Heart right ventricle (tissue), 16 donors: Measurements from ENCODE around the gene GNB1L. TPM values are rescaled to one million over a fixed set of nuclear protein-coding genes. Genes with fewer than 3 reads are reported as not detected.

Experiments used
- ATAC-seq, 8 donors: fragments of 200-7000 bp; cut with Tn5 transposase; one replicate each; pipeline ENCODE4 v1.9.1; 2020; ENCODE audit warnings: mild to moderate bottlenecking in 8 of 8, moderate library complexity in 8 of 8, moderate number of reproducible peaks in 1 of 8
- DNase-seq, 2 donors: peaks; one replicate each; pipeline ENCODE4 v3.0.0-alpha.2; 2020
- H3K27ac ChIP-seq, 10 donors: fragments of 200-600 bp; sonication (generic) in 2 of 10; one replicate each; pipeline versions ENCODE4 v1.5.0 to v1.8.0; 2020 to 2022; ENCODE audit warnings: mild to moderate bottlenecking in 3 of 10
- H3K27me3 ChIP-seq, 7 donors: fragments of 200-600 bp; one replicate each; pipeline ENCODE4 v1.8.0; 2021 to 2022; ENCODE audit warnings: mild to moderate bottlenecking in 2 of 7
- H3K36me3 ChIP-seq, 9 donors: fragments of 200-600 bp; sonication (generic) in 1 of 9; one replicate each; pipeline versions ENCODE4 v1.5.0 to v1.8.0; 2020 to 2022; ENCODE audit warnings: mild to moderate bottlenecking in 2 of 9
- H3K4me1 ChIP-seq, 9 donors: fragments of 200-600 bp; sonication (generic) in 1 of 9; one replicate each; pipeline versions ENCODE4 v1.5.0 to v1.8.0; 2020 to 2022; ENCODE audit warnings: mild to moderate bottlenecking in 4 of 9
- H3K4me3 ChIP-seq, 10 donors: fragments of 200-600 bp; sonication (generic) in 2 of 10; one replicate each; pipeline versions ENCODE4 v1.5.0 to v1.8.0; 2020 to 2022; ENCODE audit warnings: mild to moderate bottlenecking in 7 of 10, moderate library complexity in 2 of 10
- H3K9me3 ChIP-seq, 11 donors: fragments of 200-600 bp in 10 of 11; sonication (generic) in 2 of 11; one replicate each; pipeline versions ENCODE4 v1.5.0 to v1.8.0; 2013 to 2022; ENCODE audit warnings: mild to moderate bottlenecking in 2 of 11, control low read depth in 1 of 11, moderate library complexity in 1 of 11
- CTCF ChIP-seq, 9 donors: fragments of 200-600 bp; sonication (generic) in 2 of 9; IDR thresholded peaks; one replicate each; pipeline versions ENCODE4 v1.5.0 to v1.8.0; 2021 to 2022; ENCODE audit warnings: antibody characterized with exemption in 9 of 9, mild to moderate bottlenecking in 5 of 9, moderate library complexity in 1 of 9
- WGBS, 2 donors: extraction: QIAGEN DNeasy Blood & Tissue Kit; methylation state at CpG; one replicate each; pipeline ENCODE4 v1.1.7; 2013; ENCODE audit warnings: inconsistent platforms in 1 of 2; 5-methylcytosine and 5-hydroxymethylcytosine counted together
- intact Hi-C, 10 donors: fragments of 100-400 bp; cut with DNase I; formaldehyde crosslinking; loops; one replicate each; pipeline versions ENCODE4 v1.11.1 to v1.14.2; 2022
- polyA plus RNA-seq, 2 donors: library from polyadenylated mRNA; stranded (reverse); fragments of 200-250 nt; gene quantifications; one replicate each; pipeline ENCODE4 v1.2.3, GENCODE V29; 2013
- total RNA-seq, 10 donors: library from RNA; stranded (reverse); fragmentation: NEBNext Ultra II Directional in 3 of 10; extraction: Animal tissue kit (Norgen Biotek cat#: 25700) in 3 of 10; gene quantifications; one replicate each; pipeline versions ENCODE4 v1.2.1 to v1.2.4, GENCODE V29; 2021 to 2023
- donor health status: Arrhythmogenic right ventricular cardiomyopathy.
- donor health status: ischemic (EF 13 %, LVEDD 7.1; RV severe dilation, severe dysfunction).
- donor health status: healthy with polysubstance abuse.
- donor health status: DM: no; HTN: yes; CAD: no.
- donor health status: DM: no; HTN: no; CAD: no.
- donor health status: ischemic (EF 25% LVEDD 6.9; RV normal size, moderate dysfunction).
- donor health status: ischemic (EF 25% LVEDD 5.7; RV mildly dilated, moderate dysfunction).
- donor health status: healthy.
- donor health status: DM: yes; HTN: yes; CAD: no.
- donor health status: Ischemic cardiomyopathy.
- donor health status: ischemic (EF 35%, LVEDD 5.7; RV mildly dilated, moderate dysfunction).
- donor health status: nonischemic (EF 11% LVEDD 7.7; RV severe dilation, severe dysfunction).
- donor health status: DM: yes; HTN: yes; CAD: no.
- donor health status: PGD.
- donor health status: ischemic (EF 29% LVEDD 5.4; RV normal size, mild dysfunction).
- donor health status: nonischemic (EF 23%, LVEDD 6.1; RV moderate dilation, normal function).

Gene GNB1L
- total and polyA plus RNA-seq, 12 donors, result 0.76 to 9.3 (median 1.9) TPM

GRCh38 chr22:19784384-19785175 lies 70.1 kb downstream of the GNB1L start:
- Histone ChIP-seq H3K36me3 (peaks cover 0 to 7% (median 0%) of the 10 kb centered on the region in 9 donors), H3K4me3 (no peak overlapping the region), H3K9me3 (peaks cover 0 to 16% (median 0%) of the 10 kb centered on the region in 11 donors), H3K27me3 (peaks cover 0 to 43% (median 14%) of the 10 kb centered on the region in 7 donors), H3K27ac (no peak overlapping the region), H3K4me1 (peaks cover 0 to 6% (median 0%) of the 10 kb centered on the region in 9 donors)
- DNase-seq (peak in 1 of 2 donors; percentile 8), ATAC-seq (peak in 1 of 8 donors; percentile 13)
- 92 to 94% methylated on average over 33 of the region's 33 CpGs for WGBS, 2 donors
- no peak for TF ChIP-seq CTCF (IDR thresholded peaks at IDR 0.05)
- intact Hi-C loops, result no loop called here

- no peak overlapping the region for H3K27ac ChIP-seq
- intact Hi-C loops, result no loop called here
- H3K27me3 ChIP-seq, result peaks cover 0 to 51% (median 19%) of the 10 kb centered on the region in 7 donors
- H3K4me1 ChIP-seq, result peaks cover 0 to 6% (median 0%) of the 10 kb centered on the region in 9 donors
- H3K9me3 ChIP-seq, result peaks cover 0 to 16% (median 0%) of the 10 kb centered on the region in 11 donors
- H3K4me3 ChIP-seq, result no peak overlapping the region
- peaks cover 0 to 6% (median 0%) of the 10 kb centered on the region in 9 donors for H3K36me3 ChIP-seq
- DNase-seq (peak in 1 of 2 donors; percentile 8), ATAC-seq (no peak)
- no peak for TF ChIP-seq CTCF (IDR thresholded peaks at IDR 0.05)
- WGBS, 2 donors, result 84% methylated on average over 24 of the region's 24 CpGs
These were observed 70.9 kb downstream of the GNB1L start for GRCh38 chr22:19783586-19784383.

- 63 to 85% methylated on average over 1 of the region's 1 CpG for WGBS, 2 donors
- Histone ChIP-seq H3K27me3 (peaks cover 0 to 63% (median 24%) of the 10 kb centered on the region in 7 donors), H3K4me1 (peaks cover 0 to 6% (median 0%) of the 10 kb centered on the region in 9 donors), H3K9me3 (peaks cover 0 to 16% (median 0%) of the 10 kb centered on the region in 11 donors), H3K36me3 (peaks cover 0 to 2% (median 0%) of the 10 kb centered on the region in 9 donors), H3K4me3 (no peak overlapping the region), H3K27ac (no peak overlapping the region)
- intact Hi-C loops, result no loop called here
- DNase-seq (no peak), ATAC-seq (no peak)
- no peak for TF ChIP-seq CTCF (IDR thresholded peaks at IDR 0.05)
These were observed 72.1 kb downstream of the GNB1L start for GRCh38 chr22:19782533-19782932.

GRCh38 chr22:19779685-19780268 lies 74.9 kb downstream of the GNB1L start:
- no peak overlapping the region for H3K4me3 ChIP-seq
- H3K27ac ChIP-seq, result no peak overlapping the region
- no peak for ATAC-seq
- 58 to 64% methylated on average over 13 of the region's 13 CpGs for WGBS, 2 donors
- no peak for TF ChIP-seq CTCF (IDR thresholded peaks at IDR 0.05)
- intact Hi-C loops, result loop anchor here in 1 of 10 donors (10.0 kb wide), 1 partner anchor 65 kb away; no protein-coding TSS in a partner anchor
- H3K27me3 ChIP-seq, result peaks cover 8 to 76% (median 34%) of the 10 kb centered on the region in 7 donors
- peaks cover 0 to 16% (median 0%) of the 10 kb centered on the region in 11 donors for H3K9me3 ChIP-seq
- no peaks in the 10 kb centered on the region for H3K36me3 ChIP-seq
- peaks cover 0 to 6% (median 0%) of the 10 kb centered on the region in 9 donors for H3K4me1 ChIP-seq
- no peak for DNase-seq
